ENCODE results near the gene SLC22A4.

The SLC22A4 gene

GRCh38 chr5:132305420-132305819 lies 11.2 kb downstream of the SLC22A4 start:
- H3K4me3 ChIP-seq (ENCODE audit: insufficient read depth in 1 of 2, low read depth in 1 of 2, low read length in 2 of 2), result no peak overlapping the region
- no CpG with 5 or more reads among the region's 2 CpGs for WGBS
- DNase-seq, result no peak
- no peak overlapping the region for H4K91ac ChIP-seq (ENCODE audit: low read length)
- H2BK12ac ChIP-seq (ENCODE audit: low read length in 2 of 2), result no peak overlapping the region
- no peak overlapping the region for H4K8ac ChIP-seq (ENCODE audit: low read length)
- no peak overlapping the region for H3K27ac ChIP-seq (ENCODE audit: low read length, poor library complexity, severe bottlenecking)
- H3K14ac ChIP-seq (ENCODE audit: low read length in 2 of 2), result no peak overlapping the region
- no peak overlapping the region for H2BK120ac ChIP-seq (ENCODE audit: low read depth, low read length)
- no peak overlapping the region for H3K4ac ChIP-seq (ENCODE audit: low read depth in 1 of 2, low read length in 2 of 2)
- H2AFZ ChIP-seq (ENCODE audit: low read depth, low read length), result no peak overlapping the region
- H3K9ac ChIP-seq (ENCODE audit: low read length), result no peak overlapping the region
- H3K4me2 ChIP-seq (ENCODE audit: low read length, poor library complexity, severe bottlenecking), result no peak overlapping the region
- no peak overlapping the region for H2BK15ac ChIP-seq (ENCODE audit: low read depth, poor library complexity, severe bottlenecking)
- H3K36me3 ChIP-seq (ENCODE audit: control insufficient read depth in 1 of 2, insufficient read depth in 2 of 2, low read depth in 1 of 2, low read length in 2 of 2), result peaks cover 0 to 12% of the 10 kb centered on the region in 2 experiments
- H3K18ac ChIP-seq (ENCODE audit: low read depth in 1 of 2, low read length in 2 of 2), result no peak overlapping the region
- no peak overlapping the region for H2AK5ac ChIP-seq (ENCODE audit: low read length, severe bottlenecking)
- H3K9me3 ChIP-seq (ENCODE audit: control insufficient read depth, low read length), result peaks cover 10% of the 10 kb centered on the region
- H3K27me3 ChIP-seq (ENCODE audit: control insufficient read depth in 1 of 2, insufficient read depth in 1 of 2, low read length in 2 of 2), result no peaks in the 10 kb centered on the region
- no peak overlapping the region for H2BK5ac ChIP-seq (ENCODE audit: low read depth, low read length, poor library complexity, severe bottlenecking)
- no peaks in the 10 kb centered on the region for H3K4me1 ChIP-seq (ENCODE audit: control insufficient read depth, insufficient read depth, low read depth, low read length)
- peaks cover 32% of the 10 kb centered on the region for H3K79me1 ChIP-seq (replicated peaks; ENCODE audit: low read length, poor library complexity, severe bottlenecking)
- no peak overlapping the region for H3K23ac ChIP-seq (ENCODE audit: low read length in 2 of 2)

- WGBS, result 96% methylated on average over 4 of the region's 4 CpGs
- H3K14ac ChIP-seq (ENCODE audit: low read length in 2 of 2), result no peak overlapping the region
- peaks cover 0 to 17% of the 10 kb centered on the region in 2 experiments for H3K36me3 ChIP-seq (ENCODE audit: control insufficient read depth in 1 of 2, insufficient read depth in 2 of 2, low read depth in 1 of 2, low read length in 2 of 2)
- no peak overlapping the region for H2BK12ac ChIP-seq (ENCODE audit: low read length in 2 of 2)
- H2BK120ac ChIP-seq (ENCODE audit: low read depth, low read length), result no peak overlapping the region
- H3K4me3 ChIP-seq (ENCODE audit: insufficient read depth in 1 of 2, low read depth in 1 of 2, low read length in 2 of 2), result no peak overlapping the region
- H3K27ac ChIP-seq (ENCODE audit: low read length, poor library complexity, severe bottlenecking), result no peak overlapping the region
- peaks cover 23% of the 10 kb centered on the region for H3K79me1 ChIP-seq (replicated peaks; ENCODE audit: low read length, poor library complexity, severe bottlenecking)
- H3K18ac ChIP-seq (ENCODE audit: low read depth in 1 of 2, low read length in 2 of 2), result no peak overlapping the region
- no peak for DNase-seq
- H3K9ac ChIP-seq (ENCODE audit: low read length), result no peak overlapping the region
- H2BK5ac ChIP-seq (ENCODE audit: low read depth, low read length, poor library complexity, severe bottlenecking), result no peak overlapping the region
- no peaks in the 10 kb centered on the region for H3K27me3 ChIP-seq (ENCODE audit: control insufficient read depth in 1 of 2, insufficient read depth in 1 of 2, low read length in 2 of 2)
- H3K23ac ChIP-seq (ENCODE audit: low read length in 2 of 2), result no peak overlapping the region
- no peak overlapping the region for H2AK5ac ChIP-seq (ENCODE audit: low read length, severe bottlenecking)
- H2BK15ac ChIP-seq (ENCODE audit: low read depth, poor library complexity, severe bottlenecking), result no peak overlapping the region
- no peak overlapping the region for H2AFZ ChIP-seq (ENCODE audit: low read depth, low read length)
- no peak overlapping the region for H3K4me2 ChIP-seq (ENCODE audit: low read length, poor library complexity, severe bottlenecking)
- no peak overlapping the region for H4K91ac ChIP-seq (ENCODE audit: low read length)
- no peaks in the 10 kb centered on the region for H3K4me1 ChIP-seq (ENCODE audit: control insufficient read depth, insufficient read depth, low read depth, low read length)
- H4K8ac ChIP-seq (ENCODE audit: low read length), result no peak overlapping the region
- H3K9me3 ChIP-seq (ENCODE audit: control insufficient read depth, low read length), result peaks cover 10% of the 10 kb centered on the region
- H3K4ac ChIP-seq (ENCODE audit: low read depth in 1 of 2, low read length in 2 of 2), result no peak overlapping the region
Measured at GRCh38 chr5:132308701-132309100, 14.5 kb downstream of the SLC22A4 start.

DNA sequence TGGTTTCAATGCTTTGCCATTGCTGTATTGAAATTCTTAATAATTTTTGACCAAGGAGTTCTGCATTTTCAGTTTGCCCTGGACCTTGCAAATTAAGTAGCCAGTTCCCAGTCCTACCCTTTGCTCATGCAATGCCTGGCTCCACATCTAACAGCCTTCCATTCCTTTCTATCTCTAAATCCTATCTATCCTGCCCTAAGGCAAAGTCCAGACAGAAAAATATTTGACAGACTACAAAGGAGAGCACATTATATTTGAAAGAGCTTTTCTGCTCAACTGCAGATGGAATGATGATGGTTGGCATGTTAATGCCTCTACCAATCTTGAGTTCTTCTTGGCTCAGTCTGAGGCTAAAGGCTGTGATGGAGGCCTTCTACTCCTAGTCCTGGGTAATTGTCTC lies 15.5 kb downstream of the SLC22A4 start:
- no peak overlapping the region for H2BK15ac ChIP-seq (ENCODE audit: low read depth, poor library complexity, severe bottlenecking)
- peaks cover 10% of the 10 kb centered on the region for H3K9me3 ChIP-seq (ENCODE audit: control insufficient read depth, low read length)
- no peak overlapping the region for H2BK12ac ChIP-seq (ENCODE audit: low read length in 2 of 2)
- H3K4me2 ChIP-seq (ENCODE audit: low read length, poor library complexity, severe bottlenecking), result no peak overlapping the region
- H4K8ac ChIP-seq (ENCODE audit: low read length), result no peak overlapping the region
- DNase-seq, result no peak
- H3K4me3 ChIP-seq (ENCODE audit: insufficient read depth in 1 of 2, low read depth in 1 of 2, low read length in 2 of 2), result no peak overlapping the region
- H3K27ac ChIP-seq (ENCODE audit: low read length, poor library complexity, severe bottlenecking), result no peak overlapping the region
- H2BK5ac ChIP-seq (ENCODE audit: low read depth, low read length, poor library complexity, severe bottlenecking), result no peak overlapping the region
- H4K91ac ChIP-seq (ENCODE audit: low read length), result no peak overlapping the region
- H2AFZ ChIP-seq (ENCODE audit: low read depth, low read length), result no peak overlapping the region
- peaks cover 4 to 24% of the 10 kb centered on the region in 2 experiments for H3K36me3 ChIP-seq (ENCODE audit: control insufficient read depth in 1 of 2, insufficient read depth in 2 of 2, low read depth in 1 of 2, low read length in 2 of 2)
- H2AK5ac ChIP-seq (ENCODE audit: low read length, severe bottlenecking), result no peak overlapping the region
- H2BK120ac ChIP-seq (ENCODE audit: low read depth, low read length), result no peak overlapping the region
- no peak overlapping the region for H3K9ac ChIP-seq (ENCODE audit: low read length)
- H3K4ac ChIP-seq (ENCODE audit: low read depth in 1 of 2, low read length in 2 of 2), result no peak overlapping the region
- H3K4me1 ChIP-seq (ENCODE audit: control insufficient read depth, insufficient read depth, low read depth, low read length), result no peaks in the 10 kb centered on the region
- no peak overlapping the region for H3K18ac ChIP-seq (ENCODE audit: low read depth in 1 of 2, low read length in 2 of 2)
- no peaks in the 10 kb centered on the region for H3K27me3 ChIP-seq (ENCODE audit: control insufficient read depth in 1 of 2, insufficient read depth in 1 of 2, low read length in 2 of 2)
- no peak overlapping the region for H3K14ac ChIP-seq (ENCODE audit: low read length in 2 of 2)
- H3K79me1 ChIP-seq (replicated peaks; ENCODE audit: low read length, poor library complexity, severe bottlenecking), result peaks cover 21% of the 10 kb centered on the region
- H3K23ac ChIP-seq (ENCODE audit: low read length in 2 of 2), result no peak overlapping the region

DNA sequence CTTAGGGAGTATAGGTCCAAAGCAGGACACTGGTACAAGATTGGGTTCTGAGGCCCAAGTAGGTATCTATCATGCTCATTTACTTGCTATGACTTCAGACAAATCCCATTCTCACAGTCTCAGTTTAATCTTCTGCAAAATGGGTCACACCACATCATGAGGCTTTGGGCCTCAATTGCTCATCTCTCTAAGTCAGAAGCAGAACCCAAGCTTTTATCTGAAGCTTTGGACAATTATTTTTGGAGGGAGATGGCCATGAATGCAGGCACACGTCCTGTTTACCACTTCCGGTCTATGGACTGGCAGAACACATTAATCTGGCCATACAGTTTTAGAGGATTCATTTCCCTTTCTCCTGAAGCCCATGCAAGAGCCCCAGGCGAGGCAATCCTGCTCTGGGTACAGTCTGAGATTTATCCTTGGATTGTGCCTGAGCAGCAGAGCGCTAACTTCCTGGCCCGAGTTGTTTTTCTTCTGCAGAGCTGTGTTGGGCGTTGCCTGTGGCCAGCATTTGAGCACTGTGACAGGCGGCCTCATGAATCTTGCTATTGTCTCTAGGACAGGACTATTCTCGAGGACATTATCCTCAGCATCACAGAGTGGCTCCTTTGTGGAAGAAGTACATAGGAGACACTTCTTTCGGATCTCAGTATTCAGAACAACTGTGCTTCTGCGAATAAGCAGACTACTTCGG lies 16.1 kb downstream of the SLC22A4 start:
- no peak overlapping the region for H3K18ac ChIP-seq (ENCODE audit: low read depth in 1 of 2, low read length in 2 of 2)
- H3K36me3 ChIP-seq (ENCODE audit: control insufficient read depth in 1 of 2, insufficient read depth in 2 of 2, low read depth in 1 of 2, low read length in 2 of 2), result peaks cover 10 to 30% of the 10 kb centered on the region in 2 experiments
- 84% methylated on average over 11 of the region's 11 CpGs for WGBS
- DNase-seq, result no peak
- H2BK15ac ChIP-seq (ENCODE audit: low read depth, poor library complexity, severe bottlenecking), result no peak overlapping the region
- H3K79me1 ChIP-seq (replicated peaks; ENCODE audit: low read length, poor library complexity, severe bottlenecking), result peaks cover 23% of the 10 kb centered on the region
- H3K14ac ChIP-seq (ENCODE audit: low read length in 2 of 2), result no peak overlapping the region
- H3K9me3 ChIP-seq (ENCODE audit: control insufficient read depth, low read length), result peaks cover 7% of the 10 kb centered on the region
- H3K4me2 ChIP-seq (ENCODE audit: low read length, poor library complexity, severe bottlenecking), result no peak overlapping the region
- no peak overlapping the region for H4K8ac ChIP-seq (ENCODE audit: low read length)
- H3K23ac ChIP-seq (ENCODE audit: low read length in 2 of 2), result no peak overlapping the region
- H3K4me3 ChIP-seq (ENCODE audit: insufficient read depth in 1 of 2, low read depth in 1 of 2, low read length in 2 of 2), result peak overlapping the region in 1 of 2 experiments; percentile 10
- H2AK5ac ChIP-seq (ENCODE audit: low read length, severe bottlenecking), result no peak overlapping the region
- H2BK12ac ChIP-seq (ENCODE audit: low read length in 2 of 2), result no peak overlapping the region
- H3K9ac ChIP-seq (ENCODE audit: low read length), result peak overlapping the region; percentile 47
- no peak overlapping the region for H2AFZ ChIP-seq (ENCODE audit: low read depth, low read length)
- no peaks in the 10 kb centered on the region for H3K4me1 ChIP-seq (ENCODE audit: control insufficient read depth, insufficient read depth, low read depth, low read length)
- no peak overlapping the region for H2BK5ac ChIP-seq (ENCODE audit: low read depth, low read length, poor library complexity, severe bottlenecking)
- H3K27ac ChIP-seq (ENCODE audit: low read length, poor library complexity, severe bottlenecking), result no peak overlapping the region
- no peak overlapping the region for H4K91ac ChIP-seq (ENCODE audit: low read length)
- H3K4ac ChIP-seq (ENCODE audit: low read depth in 1 of 2, low read length in 2 of 2), result no peak overlapping the region
- H3K27me3 ChIP-seq (ENCODE audit: control insufficient read depth in 1 of 2, insufficient read depth in 1 of 2, low read length in 2 of 2), result no peaks in the 10 kb centered on the region
- no peak overlapping the region for H2BK120ac ChIP-seq (ENCODE audit: low read depth, low read length)
